Measurements from ENCODE around the gene DPEP3.

DPEP3 gene

DNA sequence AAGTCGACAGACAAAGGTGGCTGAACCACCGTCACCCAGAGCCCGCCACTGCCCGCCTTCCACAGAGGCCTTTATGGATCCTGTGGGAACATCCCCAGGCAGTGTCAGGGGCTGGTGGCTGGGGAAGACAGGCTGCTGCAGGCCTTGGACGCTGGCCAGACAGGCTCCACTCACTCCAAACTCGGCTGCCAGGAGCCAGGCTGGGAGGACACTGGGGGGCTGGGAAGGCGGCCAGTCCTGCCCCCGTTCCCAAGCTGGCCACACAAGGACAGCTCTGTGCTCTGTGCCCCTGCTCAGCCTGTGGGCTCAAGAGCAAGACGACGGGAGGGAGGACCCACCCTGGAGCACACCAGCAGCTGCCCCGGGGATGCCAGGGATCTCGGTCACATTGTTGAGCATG lies 28.8 kb downstream of the DPEP3 start:
- ATAC-seq, result no peak
- no peak for TF ChIP-seq ZFP30 (CRISPR knock-in tag; IDR thresholded peaks at IDR 0.05)
- TF ChIP-seq RARB (CRISPR knock-in tag; IDR thresholded peaks at IDR 0.05), result no peak
- no peak for TF ChIP-seq ARNTL (CRISPR knock-in tag; IDR thresholded peaks at IDR 0.05; ENCODE audit: borderline replicate concordance, low read depth)
- no peak for TF ChIP-seq BACH2 (CRISPR knock-in tag; IDR thresholded peaks at IDR 0.05; ENCODE audit: borderline replicate concordance)
- no peak for TF ChIP-seq ZC3H10 (CRISPR knock-in tag; IDR thresholded peaks at IDR 0.05)
- TF ChIP-seq ZNF565 (CRISPR knock-in tag; conservative IDR thresholded peaks at IDR 0.05; ENCODE audit: low read depth), result no peak
- TF ChIP-seq ESRRG (CRISPR knock-in tag; IDR thresholded peaks at IDR 0.05), result no peak
- no peak for TF ChIP-seq SNAI2 (CRISPR knock-in tag; IDR thresholded peaks at IDR 0.05)
- TF ChIP-seq, protein P1, sequence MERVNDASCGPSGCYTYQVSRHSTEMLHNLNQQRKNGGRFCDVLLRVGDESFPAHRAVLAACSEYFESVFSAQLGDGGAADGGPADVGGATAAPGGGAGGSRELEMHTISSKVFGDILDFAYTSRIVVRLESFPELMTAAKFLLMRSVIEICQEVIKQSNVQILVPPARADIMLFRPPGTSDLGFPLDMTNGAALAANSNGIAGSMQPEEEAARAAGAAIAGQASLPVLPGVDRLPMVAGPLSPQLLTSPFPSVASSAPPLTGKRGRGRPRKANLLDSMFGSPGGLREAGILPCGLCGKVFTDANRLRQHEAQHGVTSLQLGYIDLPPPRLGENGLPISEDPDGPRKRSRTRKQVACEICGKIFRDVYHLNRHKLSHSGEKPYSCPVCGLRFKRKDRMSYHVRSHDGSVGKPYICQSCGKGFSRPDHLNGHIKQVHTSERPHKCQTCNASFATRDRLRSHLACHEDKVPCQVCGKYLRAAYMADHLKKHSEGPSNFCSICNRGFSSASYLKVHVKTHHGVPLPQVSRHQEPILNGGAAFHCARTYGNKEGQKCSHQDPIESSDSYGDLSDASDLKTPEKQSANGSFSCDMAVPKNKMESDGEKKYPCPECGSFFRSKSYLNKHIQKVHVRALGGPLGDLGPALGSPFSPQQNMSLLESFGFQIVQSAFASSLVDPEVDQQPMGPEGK (CRISPR knock-in tag; IDR thresholded peaks at IDR 0.05; ENCODE audit: borderline replicate concordance), result no peak
- no peak for TF ChIP-seq ISL1 (CRISPR knock-in tag; IDR thresholded peaks at IDR 0.05)
- no peak for TF ChIP-seq TCF4 (CRISPR knock-in tag; IDR thresholded peaks at IDR 0.05; ENCODE audit: borderline replicate concordance)
- no peak for TF ChIP-seq CSDC2 (CRISPR knock-in tag; IDR thresholded peaks at IDR 0.05)
- TF ChIP-seq TOX (CRISPR knock-in tag; IDR thresholded peaks at IDR 0.05; ENCODE audit: borderline replicate concordance), result no peak
- TF ChIP-seq ZNF8 (CRISPR knock-in tag; IDR thresholded peaks at IDR 0.05), result no peak
- TF ChIP-seq GLIS3 (CRISPR knock-in tag; IDR thresholded peaks at IDR 0.05), result no peak
- no peak for TF ChIP-seq OSR1 (CRISPR knock-in tag; IDR thresholded peaks at IDR 0.05)
- TF ChIP-seq ZFP3 (CRISPR knock-in tag; IDR thresholded peaks at IDR 0.05), result no peak
- TF ChIP-seq, protein P2, sequence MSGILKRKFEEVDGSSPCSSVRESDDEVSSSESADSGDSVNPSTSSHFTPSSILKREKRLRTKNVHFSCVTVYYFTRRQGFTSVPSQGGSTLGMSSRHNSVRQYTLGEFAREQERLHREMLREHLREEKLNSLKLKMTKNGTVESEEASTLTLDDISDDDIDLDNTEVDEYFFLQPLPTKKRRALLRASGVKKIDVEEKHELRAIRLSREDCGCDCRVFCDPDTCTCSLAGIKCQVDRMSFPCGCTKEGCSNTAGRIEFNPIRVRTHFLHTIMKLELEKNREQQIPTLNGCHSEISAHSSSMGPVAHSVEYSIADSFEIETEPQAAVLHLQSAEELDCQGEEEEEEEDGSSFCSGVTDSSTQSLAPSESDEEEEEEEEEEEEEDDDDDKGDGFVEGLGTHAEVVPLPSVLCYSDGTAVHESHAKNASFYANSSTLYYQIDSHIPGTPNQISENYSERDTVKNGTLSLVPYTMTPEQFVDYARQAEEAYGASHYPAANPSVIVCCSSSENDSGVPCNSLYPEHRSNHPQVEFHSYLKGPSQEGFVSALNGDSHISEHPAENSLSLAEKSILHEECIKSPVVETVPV (CRISPR knock-in tag; IDR thresholded peaks at IDR 0.05), result no peak

DNA sequence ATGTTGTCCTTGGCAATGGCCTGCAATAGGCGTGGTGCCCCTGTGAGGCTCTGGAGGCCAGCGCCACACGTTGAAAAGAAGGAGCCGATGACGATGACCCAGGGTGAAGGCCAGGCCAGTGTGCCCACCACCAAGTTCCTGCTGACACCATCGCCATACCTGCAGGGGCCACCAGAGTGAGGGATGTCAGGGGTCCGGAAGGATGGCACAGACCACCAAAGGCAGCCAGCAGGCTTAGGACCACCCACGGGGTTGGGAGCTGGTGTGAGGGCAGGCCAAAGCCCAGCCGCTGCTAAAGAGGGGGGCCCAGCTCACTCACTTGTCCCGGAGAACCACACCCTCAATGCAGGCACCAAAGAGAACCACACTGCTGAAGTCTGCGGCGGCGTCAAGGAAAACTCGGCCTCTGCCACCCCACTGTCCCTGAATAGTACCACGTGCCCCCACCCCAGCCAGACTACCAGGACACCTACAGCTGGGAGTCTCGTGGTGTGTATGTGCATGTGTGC lies 29.9 kb downstream of the DPEP3 start:
- ATAC-seq, result no peak
- no peak for TF ChIP-seq BACH2 (CRISPR knock-in tag; IDR thresholded peaks at IDR 0.05; ENCODE audit: borderline replicate concordance)

DNA sequence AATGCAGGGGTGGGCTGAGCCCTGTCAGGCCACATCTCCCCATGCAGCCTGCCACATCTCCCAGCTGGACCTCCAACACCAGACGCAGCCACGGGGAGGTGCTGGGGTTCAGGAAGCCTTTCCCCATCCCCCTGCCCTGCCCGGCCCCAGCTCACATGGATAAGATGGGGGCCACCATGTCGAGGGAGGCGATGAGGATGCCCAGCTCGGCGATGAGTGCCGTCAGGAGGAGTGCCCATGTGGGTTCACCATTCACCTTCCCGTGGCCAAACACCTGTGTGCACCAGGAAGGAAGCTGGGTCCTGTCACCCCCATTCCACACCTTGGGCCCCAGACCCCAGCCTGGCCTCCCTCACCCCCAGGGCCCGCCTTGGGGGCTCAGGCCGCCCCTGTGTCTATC lies 30.7 kb downstream of the DPEP3 start:
- no peak for ATAC-seq
- TF ChIP-seq, protein P3, sequence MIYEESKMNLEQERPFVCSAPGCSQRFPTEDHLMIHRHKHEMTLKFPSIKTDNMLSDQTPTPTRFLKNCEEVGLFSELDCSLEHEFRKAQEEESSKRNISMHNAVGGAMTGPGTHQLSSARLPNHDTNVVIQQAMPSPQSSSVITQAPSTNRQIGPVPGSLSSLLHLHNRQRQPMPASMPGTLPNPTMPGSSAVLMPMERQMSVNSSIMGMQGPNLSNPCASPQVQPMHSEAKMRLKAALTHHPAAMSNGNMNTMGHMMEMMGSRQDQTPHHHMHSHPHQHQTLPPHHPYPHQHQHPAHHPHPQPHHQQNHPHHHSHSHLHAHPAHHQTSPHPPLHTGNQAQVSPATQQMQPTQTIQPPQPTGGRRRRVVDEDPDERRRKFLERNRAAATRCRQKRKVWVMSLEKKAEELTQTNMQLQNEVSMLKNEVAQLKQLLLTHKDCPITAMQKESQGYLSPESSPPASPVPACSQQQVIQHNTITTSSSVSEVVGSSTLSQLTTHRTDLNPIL (CRISPR knock-in tag; IDR thresholded peaks at IDR 0.05; ENCODE audit: low read depth), result no peak
- TF ChIP-seq ZNF70 (CRISPR knock-in tag; IDR thresholded peaks at IDR 0.05) (no peak), TOX (CRISPR knock-in tag; IDR thresholded peaks at IDR 0.05; ENCODE audit: borderline replicate concordance) (no peak), CSDC2 (CRISPR knock-in tag; IDR thresholded peaks at IDR 0.05) (no peak), ZNF8 (CRISPR knock-in tag; IDR thresholded peaks at IDR 0.05) (no peak), PPARA (CRISPR knock-in tag; IDR thresholded peaks at IDR 0.05; ENCODE audit: borderline replicate concordance) (no peak), ARNTL (CRISPR knock-in tag; IDR thresholded peaks at IDR 0.05; ENCODE audit: borderline replicate concordance, low read depth) (no peak), BACH2 (CRISPR knock-in tag; IDR thresholded peaks at IDR 0.05; ENCODE audit: borderline replicate concordance) (no peak), TCF4 (CRISPR knock-in tag; IDR thresholded peaks at IDR 0.05; ENCODE audit: borderline replicate concordance) (no peak), ZFP30 (CRISPR knock-in tag; IDR thresholded peaks at IDR 0.05) (no peak), ZFP3 (CRISPR knock-in tag; IDR thresholded peaks at IDR 0.05) (no peak), RARB (CRISPR knock-in tag; IDR thresholded peaks at IDR 0.05) (no peak), SNAI2 (CRISPR knock-in tag; IDR thresholded peaks at IDR 0.05) (no peak), ZC3H10 (CRISPR knock-in tag; IDR thresholded peaks at IDR 0.05) (no peak), ESRRG (CRISPR knock-in tag; IDR thresholded peaks at IDR 0.05) (no peak)
- TF ChIP-seq, protein P1 (CRISPR knock-in tag; IDR thresholded peaks at IDR 0.05; ENCODE audit: borderline replicate concordance), result no peak
- TF ChIP-seq, protein P4, sequence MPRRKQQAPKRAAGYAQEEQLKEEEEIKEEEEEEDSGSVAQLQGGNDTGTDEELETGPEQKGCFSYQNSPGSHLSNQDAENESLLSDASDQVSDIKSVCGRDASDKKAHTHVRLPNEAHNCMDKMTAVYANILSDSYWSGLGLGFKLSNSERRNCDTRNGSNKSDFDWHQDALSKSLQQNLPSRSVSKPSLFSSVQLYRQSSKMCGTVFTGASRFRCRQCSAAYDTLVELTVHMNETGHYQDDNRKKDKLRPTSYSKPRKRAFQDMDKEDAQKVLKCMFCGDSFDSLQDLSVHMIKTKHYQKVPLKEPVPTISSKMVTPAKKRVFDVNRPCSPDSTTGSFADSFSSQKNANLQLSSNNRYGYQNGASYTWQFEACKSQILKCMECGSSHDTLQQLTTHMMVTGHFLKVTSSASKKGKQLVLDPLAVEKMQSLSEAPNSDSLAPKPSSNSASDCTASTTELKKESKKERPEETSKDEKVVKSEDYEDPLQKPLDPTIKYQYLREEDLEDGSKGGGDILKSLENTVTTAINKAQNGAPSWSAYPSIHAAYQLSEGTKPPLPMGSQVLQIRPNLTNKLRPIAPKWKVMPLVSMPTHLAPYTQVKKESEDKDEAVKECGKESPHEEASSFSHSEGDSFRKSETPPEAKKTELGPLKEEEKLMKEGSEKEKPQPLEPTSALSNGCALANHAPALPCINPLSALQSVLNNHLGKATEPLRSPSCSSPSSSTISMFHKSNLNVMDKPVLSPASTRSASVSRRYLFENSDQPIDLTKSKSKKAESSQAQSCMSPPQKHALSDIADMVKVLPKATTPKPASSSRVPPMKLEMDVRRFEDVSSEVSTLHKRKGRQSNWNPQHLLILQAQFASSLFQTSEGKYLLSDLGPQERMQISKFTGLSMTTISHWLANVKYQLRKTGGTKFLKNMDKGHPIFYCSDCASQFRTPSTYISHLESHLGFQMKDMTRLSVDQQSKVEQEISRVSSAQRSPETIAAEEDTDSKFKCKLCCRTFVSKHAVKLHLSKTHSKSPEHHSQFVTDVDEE (CRISPR knock-in tag; IDR thresholded peaks at IDR 0.05), result no peak
- TF ChIP-seq, protein P5, sequence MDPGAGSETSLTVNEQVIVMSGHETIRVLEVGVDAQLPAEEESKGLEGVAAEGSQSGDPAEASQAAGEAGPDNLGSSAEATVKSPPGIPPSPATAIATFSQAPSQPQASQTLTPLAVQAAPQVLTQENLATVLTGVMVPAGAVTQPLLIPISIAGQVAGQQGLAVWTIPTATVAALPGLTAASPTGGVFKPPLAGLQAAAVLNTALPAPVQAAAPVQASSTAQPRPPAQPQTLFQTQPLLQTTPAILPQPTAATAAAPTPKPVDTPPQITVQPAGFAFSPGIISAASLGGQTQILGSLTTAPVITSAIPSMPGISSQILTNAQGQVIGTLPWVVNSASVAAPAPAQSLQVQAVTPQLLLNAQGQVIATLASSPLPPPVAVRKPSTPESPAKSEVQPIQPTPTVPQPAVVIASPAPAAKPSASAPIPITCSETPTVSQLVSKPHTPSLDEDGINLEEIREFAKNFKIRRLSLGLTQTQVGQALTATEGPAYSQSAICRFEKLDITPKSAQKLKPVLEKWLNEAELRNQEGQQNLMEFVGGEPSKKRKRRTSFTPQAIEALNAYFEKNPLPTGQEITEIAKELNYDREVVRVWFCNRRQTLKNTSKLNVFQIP (CRISPR knock-in tag; IDR thresholded peaks at IDR 0.05; ENCODE audit: borderline replicate concordance, low read depth), result no peak
